HCT116 (cell line): ENCODE data around the gene ZNF575.

Experiments
- ELF1 ChIP-seq: IDR thresholded peaks from 2 replicates; pipeline ENCODE4 v1.6.1; 2012; ENCODE audit warnings: low read depth, borderline replicate concordance
- EZH2 ChIP-seq: fragments of 200-600 bp; sonication (generic); IDR thresholded peaks from 2 replicates; pipeline ENCODE4 v1.6.1; 2017; ENCODE audit warnings: antibody characterized with exemption, mixed run types
- POLR2A ChIP-seq: IDR thresholded peaks from 2 replicates; pipeline ENCODE4 v1.7.0; 2011; ENCODE audit warnings: borderline replicate concordance; ENCODE audit not compliant: insufficient read depth, insufficient read length; ENCODE audit errors: extremely low read depth
- POLR2AphosphoS5 ChIP-seq: IDR thresholded peaks from 2 replicates; pipeline ENCODE4 v1.6.1; 2011; ENCODE audit warnings: mild to moderate bottlenecking, low read depth, low read length, moderate library complexity
- RAD21 ChIP-seq: IDR thresholded peaks from 2 replicates; pipeline ENCODE4 v1.6.1; 2012; ENCODE audit warnings: low read depth, mild to moderate bottlenecking
- TF ChIP-seq, protein P1 (sequence below), 3 experiments: fragments of 200-600 bp in 1 of 3; sonication (generic) in 1 of 3; IDR thresholded peaks in 2 of 3; conservative IDR thresholded peaks in 1 of 3; 2 replicates each; pipeline ENCODE4 v1.5.1; 2012 to 2017; ENCODE audit warnings: low read depth in 2 of 3, low read length in 2 of 3, antibody characterized with exemption in 1 of 3, borderline replicate concordance in 1 of 3, control low read depth in 1 of 3, mild to moderate bottlenecking in 1 of 3, mixed read lengths in 1 of 3, mixed run types in 1 of 3, moderate library complexity in 1 of 3; ENCODE audit not compliant: insufficient read depth in 1 of 3

DNA sequence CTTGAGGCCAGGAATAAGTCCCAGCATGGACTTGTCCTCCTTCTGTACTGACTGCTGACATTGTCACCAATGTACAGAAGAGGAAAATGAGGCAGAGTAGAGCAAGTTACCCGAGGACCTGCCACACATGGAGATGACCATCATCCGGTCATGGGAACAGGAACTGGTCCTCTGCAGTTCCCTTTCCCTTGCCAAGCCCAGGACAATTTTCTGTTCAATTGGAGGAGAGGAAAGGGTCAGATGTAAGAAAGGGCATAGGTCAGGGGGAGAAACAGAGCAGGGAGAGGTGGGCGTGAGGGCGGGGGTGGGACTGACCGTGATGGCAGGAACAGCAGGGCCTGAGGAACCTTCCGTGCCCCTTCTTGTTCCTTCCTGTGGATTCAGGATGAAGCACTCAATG is 47.0 kb upstream of the ZNF575 start:
- TF ChIP-seq EZH2 (no peak), ELF1 (no peak), RAD21 (no peak), POLR2A (no peak), POLR2AphosphoS5 (no peak)
- TF ChIP-seq, protein P1, sequence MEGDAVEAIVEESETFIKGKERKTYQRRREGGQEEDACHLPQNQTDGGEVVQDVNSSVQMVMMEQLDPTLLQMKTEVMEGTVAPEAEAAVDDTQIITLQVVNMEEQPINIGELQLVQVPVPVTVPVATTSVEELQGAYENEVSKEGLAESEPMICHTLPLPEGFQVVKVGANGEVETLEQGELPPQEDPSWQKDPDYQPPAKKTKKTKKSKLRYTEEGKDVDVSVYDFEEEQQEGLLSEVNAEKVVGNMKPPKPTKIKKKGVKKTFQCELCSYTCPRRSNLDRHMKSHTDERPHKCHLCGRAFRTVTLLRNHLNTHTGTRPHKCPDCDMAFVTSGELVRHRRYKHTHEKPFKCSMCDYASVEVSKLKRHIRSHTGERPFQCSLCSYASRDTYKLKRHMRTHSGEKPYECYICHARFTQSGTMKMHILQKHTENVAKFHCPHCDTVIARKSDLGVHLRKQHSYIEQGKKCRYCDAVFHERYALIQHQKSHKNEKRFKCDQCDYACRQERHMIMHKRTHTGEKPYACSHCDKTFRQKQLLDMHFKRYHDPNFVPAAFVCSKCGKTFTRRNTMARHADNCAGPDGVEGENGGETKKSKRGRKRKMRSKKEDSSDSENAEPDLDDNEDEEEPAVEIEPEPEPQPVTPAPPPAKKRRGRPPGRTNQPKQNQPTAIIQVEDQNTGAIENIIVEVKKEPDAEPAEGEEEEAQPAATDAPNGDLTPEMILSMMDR (IDR thresholded peaks at IDR 0.05 in 2 of 3, conservative IDR thresholded peaks at IDR 0.05 in 1 of 3; ENCODE audit: borderline replicate concordance in 1 of 3, insufficient read depth in 1 of 3, low read depth in 2 of 3, low read length in 2 of 3): no peak
